HuH-7 (cell line): ENCODE results near the gene PRPSAP1.
A peak's percentile ranks its signal among the peaks of the same experiment; 100 is the strongest.

ENCODE experiments used
- DNase-seq: peaks from one replicate; pipeline ENCODE4 v3.0.0; 2011; ENCODE audit warnings: low spot score

Gene PRPSAP1

GRCh38 chr17:76383546-76384221 is 30.0 kb upstream of the PRPSAP1 start:
- DNase-seq, result peak; percentile 78

- peak; percentile 67 for DNase-seq
Observed at GRCh38 chr17:76382803-76383545, 29.3 kb upstream of the PRPSAP1 start.

GRCh38 chr17:76382351-76382802 is 28.7 kb upstream of the PRPSAP1 start:
- DNase-seq, result peak; percentile 82

- no peak for DNase-seq
Observed at GRCh38 chr17:76381633-76382350, 28.1 kb upstream of the PRPSAP1 start.

- no peak for DNase-seq
Observed at GRCh38 chr17:76379646-76380376, 26.1 kb upstream of the PRPSAP1 start.

GRCh38 chr17:76379275-76379641 is 25.5 kb upstream of the PRPSAP1 start:
- no peak for DNase-seq

- no peak for DNase-seq
Observed at GRCh38 chr17:76378548-76379274, 25.0 kb upstream of the PRPSAP1 start.

- DNase-seq, result peak; percentile 80
Observed at GRCh38 chr17:76376318-76377133, 22.8 kb upstream of the PRPSAP1 start.

GRCh38 chr17:76371656-76372628 is 18.2 kb upstream of the PRPSAP1 start:
- DNase-seq, result no peak

GRCh38 chr17:76370261-76370993 is 16.7 kb upstream of the PRPSAP1 start:
- DNase-seq, result no peak

- DNase-seq, result no peak
Observed at GRCh38 chr17:76369804-76370203, 16.1 kb upstream of the PRPSAP1 start.

- DNase-seq, result no peak
Observed at GRCh38 chr17:76369379-76369778, 15.7 kb upstream of the PRPSAP1 start.

GRCh38 chr17:76368545-76368944 is 14.8 kb upstream of the PRPSAP1 start:
- DNase-seq, result no peak

GRCh38 chr17:76367642-76368041 is 13.9 kb upstream of the PRPSAP1 start:
- DNase-seq, result no peak

GRCh38 chr17:76366247-76366646 is 12.5 kb upstream of the PRPSAP1 start:
- DNase-seq, result no peak

GRCh38 chr17:76365256-76365903 is 11.7 kb upstream of the PRPSAP1 start:
- DNase-seq, result no peak

- DNase-seq, result no peak
Observed at GRCh38 chr17:76363107-76363842, 9.6 kb upstream of the PRPSAP1 start.

- DNase-seq, result no peak
Observed at GRCh38 chr17:76360461-76360860, 6.7 kb upstream of the PRPSAP1 start.
